GM18526 (cell line): Measurements from ENCODE around the gene TIMM23B.
"Not testable (repeated sequence)": the region's sequence is repeated elsewhere in the genome, so short reads cannot be mapped to it uniquely, and the experiment has no call there.

Experiments
- POLR2A ChIP-seq: IDR thresholded peaks from 3 replicates; pipeline ENCODE4 v1.6.1; 2011; ENCODE audit not compliant: insufficient read length; ENCODE audit errors: extremely low read depth

Gene TIMM23B

DNA sequence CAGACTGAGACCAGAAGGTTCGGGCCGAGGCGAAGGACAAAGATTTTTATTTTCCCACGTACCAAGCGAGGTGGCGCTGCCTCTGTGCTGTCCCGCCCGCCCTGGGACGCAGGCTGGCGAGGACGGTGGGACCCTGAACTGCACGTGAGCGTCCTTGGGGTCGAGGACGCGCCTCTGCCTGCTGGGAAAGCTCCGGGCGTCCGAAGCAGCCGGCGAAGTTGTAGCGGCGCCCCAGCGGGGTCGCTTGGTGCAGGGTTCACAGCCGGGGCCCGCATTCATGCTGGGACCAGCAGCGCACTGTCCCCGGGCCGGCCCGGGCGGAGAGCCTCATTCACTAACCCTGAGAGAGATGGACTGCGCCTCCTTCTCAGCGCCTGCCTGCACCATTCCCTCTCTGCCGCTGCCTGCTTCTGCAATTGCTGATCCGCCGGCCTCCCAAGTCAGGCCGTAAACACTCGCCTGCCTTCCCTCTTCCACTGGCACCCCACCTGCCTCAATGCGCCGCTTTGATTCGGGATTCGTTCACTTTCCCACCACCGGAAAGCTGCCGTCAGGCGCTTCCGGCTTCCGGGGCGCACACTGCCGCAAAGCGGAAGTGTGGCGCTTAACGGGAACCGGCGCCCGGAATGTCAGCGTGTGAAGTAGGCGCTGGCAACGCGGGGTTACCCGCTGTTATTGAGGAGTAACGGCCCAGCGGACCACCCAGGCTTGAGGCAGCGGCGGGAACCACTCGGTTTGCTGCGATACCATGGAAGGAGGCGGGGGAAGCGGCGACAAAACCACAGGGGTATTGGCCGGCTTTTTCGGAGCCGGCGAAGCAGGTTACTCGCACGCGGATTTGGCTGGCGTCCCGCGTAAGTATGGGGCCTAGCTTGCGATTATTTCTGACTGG is at the start of gene TIMM23B, which contains the start of gene PARG:
TIMM23B (plus strand) TSS at position 607 of the 892 bp plus-strand sequence; CDS start at position 749, 142 bp downstream.
PARG (minus strand) TSS at position 581 of the 892 bp plus-strand sequence; CDS start at position 279, 302 bp downstream.
- TF ChIP-seq POLR2A, result peak; percentile 64

- not testable (repeated sequence) for TF ChIP-seq POLR2A
Observed at GRCh38 chr10:49988376-49988775, 46.5 kb downstream of the TIMM23B start, which contains the start of gene AGAP6. Gene AGAP6 (plus strand): TSS chr10:49988406. CDS start chr10:49988716, 310 bp downstream.

DNA sequence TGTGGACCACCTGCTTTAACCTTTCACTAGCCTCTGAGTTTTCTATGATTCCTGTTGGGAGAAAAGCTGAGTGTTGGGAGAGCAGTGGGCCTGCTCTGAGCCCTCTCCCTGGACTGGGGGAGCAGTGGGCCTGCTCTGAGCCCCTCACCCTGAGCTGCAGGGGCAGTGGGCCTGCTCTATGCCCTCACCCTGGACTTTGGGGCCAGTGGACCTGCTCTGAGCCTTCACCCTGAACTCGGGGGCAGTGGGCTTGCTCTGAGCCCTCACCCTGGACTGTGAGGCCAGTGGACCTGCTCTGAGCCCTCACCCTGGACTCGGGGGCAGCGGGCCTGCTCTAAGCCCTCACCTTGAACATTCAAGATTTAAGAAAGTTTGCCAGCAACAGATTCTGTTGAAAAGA is 79.8 kb downstream of the TIMM23B start:
- no peak for TF ChIP-seq POLR2A
